ENCODE results near the gene TNFAIP3. TPM values are rescaled to one million over a fixed set of nuclear protein-coding genes. Genes with fewer than 3 reads are reported as not detected.
A peak's percentile ranks its signal among the peaks of the same experiment; 100 is the strongest.

Gene TNFAIP3
- total and polyA plus RNA-seq, 7 donors: 11.4 to 49.9 (median 18.7) TPM

GRCh38 chr6:137874204-137875057 lies 7.4 kb downstream of the TNFAIP3 start:
- WGBS, 2 donors: 83 to 85% methylated on average over 11 of the region's 11 CpGs
- H3K4me1 ChIP-seq: peaks cover 0 to 66% (median 52%) of the 10 kb centered on the region in 4 donors

DNA sequence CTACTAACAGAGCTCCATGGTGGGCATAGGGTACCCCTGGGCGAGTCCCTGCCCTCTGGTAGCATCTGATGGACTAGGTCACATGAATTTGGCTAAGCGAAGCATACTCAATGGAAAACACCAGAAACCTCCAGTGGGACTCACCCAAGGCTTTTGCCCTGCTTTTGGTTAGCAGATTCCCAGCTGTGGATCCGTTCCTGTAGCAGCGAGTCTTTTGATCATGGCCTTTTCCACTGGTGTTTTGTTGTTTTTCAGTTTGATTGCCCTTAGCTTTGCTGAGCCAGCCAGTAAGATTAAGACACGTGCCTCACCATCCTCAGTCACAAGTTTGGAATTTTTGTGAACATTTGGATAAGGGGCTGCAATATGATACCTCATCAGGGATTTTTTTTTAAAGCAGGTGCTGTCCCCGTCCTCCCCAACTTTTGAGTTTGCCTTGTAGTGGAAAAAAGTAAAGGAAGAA lies 8.0 kb downstream of the TNFAIP3 start:
- no peaks in the 10 kb centered on the region for H3K9me3 ChIP-seq
- intact Hi-C loops (cut with DNase I): loop anchor here (10.0 kb wide), 2 partner anchors 230 to 660 kb away; partner anchors contain the start of genes IFNGR1 and PERP
- H3K27ac ChIP-seq: peak overlapping the region in 2 of 4 donors; percentile 33 to 97
- H3K4me1 ChIP-seq: peaks cover 0 to 63% (median 53%) of the 10 kb centered on the region in 4 donors
- H3K27me3 ChIP-seq: no peaks in the 10 kb centered on the region
- no peak for DNase-seq
- no peak overlapping the region for H3K4me3 ChIP-seq
- no peak for TF ChIP-seq POLR2AphosphoS5 (IDR thresholded peaks at IDR 0.05)
- TF ChIP-seq CTCF (IDR thresholded peaks at IDR 0.05): no peak
- TF ChIP-seq POLR2A (IDR thresholded peaks at IDR 0.05): no peak
- no peak for TF ChIP-seq EP300 (IDR thresholded peaks at IDR 0.05)
- 92 to 96% methylated on average over 6 of the region's 6 CpGs for WGBS, 2 donors
- H3K36me3 ChIP-seq: peaks cover 51 to 66% (median 55%) of the 10 kb centered on the region in 4 donors

More at GRCh38 chr6:137874204-137875057, 7.4 kb downstream of the TNFAIP3 start:
- no peak for DNase-seq
- TF ChIP-seq POLR2A (IDR thresholded peaks at IDR 0.05): no peak
- no peak for TF ChIP-seq POLR2AphosphoS5 (IDR thresholded peaks at IDR 0.05)
- TF ChIP-seq CTCF (IDR thresholded peaks at IDR 0.05): no peak
- no peak for TF ChIP-seq EP300 (IDR thresholded peaks at IDR 0.05)
- Histone ChIP-seq H3K27ac (peak overlapping the region; percentile 67 to 97 (median 85)), H3K36me3 (peaks cover 45 to 59% (median 48%) of the 10 kb centered on the region in 4 donors), H3K9me3 (no peaks in the 10 kb centered on the region), H3K27me3 (no peaks in the 10 kb centered on the region), H3K4me3 (no peak overlapping the region)
- intact Hi-C loops (cut with DNase I): loop anchor here (10.0 kb wide), 2 partner anchors 230 to 660 kb away; partner anchors contain the start of genes IFNGR1 and PERP

GRCh38 chr6:137875606-137876005 lies 8.5 kb downstream of the TNFAIP3 start:
- Histone ChIP-seq H3K9me3 (no peaks in the 10 kb centered on the region), H3K27ac (no peak overlapping the region), H3K36me3 (peaks cover 56 to 71% (median 58%) of the 10 kb centered on the region in 4 donors), H3K4me3 (no peak overlapping the region), H3K4me1 (peaks cover 0 to 59% (median 49%) of the 10 kb centered on the region in 4 donors), H3K27me3 (no peaks in the 10 kb centered on the region)
- no peak for DNase-seq
- TF ChIP-seq POLR2AphosphoS5 (IDR thresholded peaks at IDR 0.05): no peak
- TF ChIP-seq POLR2A (IDR thresholded peaks at IDR 0.05): no peak
- TF ChIP-seq EP300 (IDR thresholded peaks at IDR 0.05): no peak
- no peak for TF ChIP-seq CTCF (IDR thresholded peaks at IDR 0.05)
- WGBS, 2 donors: 93% methylated on average over 3 of the region's 3 CpGs
- intact Hi-C loops (cut with DNase I): loop anchor here (10.0 kb wide), 2 partner anchors 229 to 661 kb away; partner anchors contain the start of genes IFNGR1 and PERP

DNA sequence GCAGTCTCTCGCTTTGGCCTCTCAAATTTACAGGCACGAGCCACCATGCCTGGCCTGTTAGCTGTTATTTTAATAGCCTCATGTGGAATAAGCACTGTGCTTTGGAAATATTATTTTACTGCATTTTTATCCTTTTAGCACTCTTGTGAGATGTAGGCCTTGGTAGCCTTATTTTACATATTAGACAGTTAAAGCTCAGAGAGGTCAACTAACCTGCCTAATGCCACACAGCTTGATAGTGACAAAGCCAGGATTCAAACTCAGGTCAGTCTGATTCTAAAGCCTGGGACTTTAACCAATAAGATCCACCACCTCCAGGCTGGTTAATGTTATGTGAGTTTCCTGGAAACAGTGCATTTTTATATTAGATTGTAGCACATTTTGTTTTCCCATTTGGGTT lies 9.5 kb downstream of the TNFAIP3 start:
- Histone ChIP-seq H3K4me3 (no peak overlapping the region), H3K9me3 (no peaks in the 10 kb centered on the region), H3K4me1 (peaks cover 0 to 53% (median 39%) of the 10 kb centered on the region in 4 donors), H3K27me3 (no peaks in the 10 kb centered on the region), H3K27ac (no peak overlapping the region), H3K36me3 (peaks cover 65 to 80% (median 68%) of the 10 kb centered on the region in 4 donors)
- WGBS, 2 donors: 96 to 97% methylated on average over 2 of the region's 2 CpGs
- intact Hi-C loops (cut with DNase I): loop anchor here (10.0 kb wide), 2 partner anchors 228 to 662 kb away; partner anchors contain the start of genes IFNGR1 and PERP
- no peak for TF ChIP-seq POLR2AphosphoS5 (IDR thresholded peaks at IDR 0.05)
- no peak for TF ChIP-seq EP300 (IDR thresholded peaks at IDR 0.05)
- TF ChIP-seq CTCF (IDR thresholded peaks at IDR 0.05): no peak
- no peak for TF ChIP-seq POLR2A (IDR thresholded peaks at IDR 0.05)
- no peak for DNase-seq
